ENCODE data around the gene CIBAR2. TPM values are rescaled to one million over a fixed set of nuclear protein-coding genes. Genes with fewer than 3 reads are reported as not detected.

CIBAR2 gene
- total RNA-seq, 1 donor from 2014 or later: not detected

DNA sequence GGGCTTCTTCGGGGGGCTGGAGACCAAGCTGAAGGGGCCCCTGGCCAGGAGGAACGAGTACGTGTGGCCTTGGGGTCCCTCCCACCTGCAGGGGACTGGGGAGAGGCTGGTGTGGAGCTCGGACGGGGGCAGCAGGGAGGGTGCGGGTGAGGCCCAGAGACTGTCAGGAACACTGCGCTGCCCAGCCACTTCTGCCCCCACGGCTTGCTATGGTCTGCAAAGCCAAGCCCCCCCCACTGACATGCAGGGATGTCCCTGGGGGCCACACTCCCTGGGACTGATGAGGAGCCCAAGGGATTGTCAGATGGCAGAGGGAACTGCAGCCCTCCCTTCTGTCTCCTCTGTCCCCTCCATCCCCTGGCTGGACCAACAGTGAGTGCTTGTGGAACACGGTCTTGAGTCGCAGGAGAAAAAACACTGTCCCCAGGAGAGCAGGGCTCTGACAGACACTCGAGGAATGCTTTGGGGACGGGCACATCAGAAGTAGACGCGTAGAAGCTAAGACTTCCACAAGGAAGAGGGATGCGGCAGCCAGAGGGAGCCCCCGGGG is 34.6 kb downstream of the CIBAR2 start:
- Mint-ChIP-seq H3K9me3 (no peaks in the 10 kb centered on the region), H3K36me3 (ENCODE audit: low read depth) (no peaks in the 10 kb centered on the region), H3K4me3 (ENCODE audit: low read depth) (no peak overlapping the region), H3K4me1 (ENCODE audit: low read depth) (no peaks in the 10 kb centered on the region), H3K27me3 (ENCODE audit: low read depth) (peaks cover 3% of the 10 kb centered on the region), H3K27ac (no peak overlapping the region)
- DNase-seq (ENCODE audit: low spot score): no peak
- intact Hi-C loops (cut with micrococcal nuclease): no loop called here

GRCh38 chr16:85077039-85077438 is 35.2 kb downstream of the CIBAR2 start:
- H3K27ac Mint-ChIP-seq: no peak overlapping the region
- no peaks in the 10 kb centered on the region for H3K27me3 Mint-ChIP-seq (ENCODE audit: low read depth)
- H3K4me1 Mint-ChIP-seq (ENCODE audit: low read depth): no peaks in the 10 kb centered on the region
- H3K9me3 Mint-ChIP-seq: no peaks in the 10 kb centered on the region
- H3K4me3 Mint-ChIP-seq (ENCODE audit: low read depth): no peak overlapping the region
- DNase-seq (ENCODE audit: low spot score): no peak
- intact Hi-C loops (cut with micrococcal nuclease): no loop called here
- no peaks in the 10 kb centered on the region for H3K36me3 Mint-ChIP-seq (ENCODE audit: low read depth)

- no peak overlapping the region for H3K4me3 Mint-ChIP-seq (ENCODE audit: low read depth)
- peaks cover 7% of the 10 kb centered on the region for H3K36me3 Mint-ChIP-seq (ENCODE audit: low read depth)
- no peaks in the 10 kb centered on the region for H3K27me3 Mint-ChIP-seq (ENCODE audit: low read depth)
- intact Hi-C loops (cut with micrococcal nuclease): no loop called here
- DNase-seq (ENCODE audit: low spot score): no peak
- H3K27ac Mint-ChIP-seq: no peak overlapping the region
- no peaks in the 10 kb centered on the region for H3K9me3 Mint-ChIP-seq
- H3K4me1 Mint-ChIP-seq (ENCODE audit: low read depth): no peaks in the 10 kb centered on the region
Measured at GRCh38 chr16:85075236-85075924, 36.9 kb downstream of the CIBAR2 start.

DNA sequence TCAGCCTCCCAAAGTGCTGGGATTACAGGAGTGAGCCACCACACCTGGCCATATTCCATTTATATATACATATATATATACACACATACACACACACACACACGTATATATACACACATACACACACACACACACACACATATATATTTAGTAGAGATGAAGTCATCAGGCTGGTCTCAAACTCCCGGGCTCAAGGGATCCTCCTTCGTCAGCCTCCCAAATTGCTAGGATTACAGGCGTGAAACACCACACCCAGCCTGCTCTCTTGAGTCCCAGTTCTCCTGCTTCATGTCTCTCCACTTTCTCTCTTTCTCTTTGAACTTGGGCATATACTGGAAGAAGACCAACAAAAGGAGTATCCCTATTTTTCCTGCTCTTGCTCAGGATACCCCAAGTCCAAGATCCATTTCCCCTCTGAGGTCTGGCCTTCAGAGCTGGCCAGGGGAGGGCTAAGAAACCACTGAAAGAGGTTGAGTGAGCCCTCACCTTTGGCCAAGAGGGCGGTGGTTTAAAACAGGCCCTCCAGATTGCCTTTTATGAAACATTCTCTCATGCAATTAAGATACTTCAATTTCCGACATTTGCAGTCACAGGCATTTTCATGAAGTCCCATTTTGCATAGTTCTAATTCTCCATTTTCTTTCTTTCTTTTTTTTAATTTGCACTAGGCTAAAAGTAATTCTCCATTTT is 37.9 kb downstream of the CIBAR2 start:
- intact Hi-C loops (cut with micrococcal nuclease): no loop called here
- Mint-ChIP-seq H3K27ac (no peak overlapping the region), H3K4me1 (ENCODE audit: low read depth) (no peaks in the 10 kb centered on the region), H3K9me3 (no peaks in the 10 kb centered on the region), H3K4me3 (ENCODE audit: low read depth) (no peak overlapping the region), H3K36me3 (ENCODE audit: low read depth) (peaks cover 7% of the 10 kb centered on the region), H3K27me3 (ENCODE audit: low read depth) (no peaks in the 10 kb centered on the region)
- DNase-seq (ENCODE audit: low spot score): no peak

DNA sequence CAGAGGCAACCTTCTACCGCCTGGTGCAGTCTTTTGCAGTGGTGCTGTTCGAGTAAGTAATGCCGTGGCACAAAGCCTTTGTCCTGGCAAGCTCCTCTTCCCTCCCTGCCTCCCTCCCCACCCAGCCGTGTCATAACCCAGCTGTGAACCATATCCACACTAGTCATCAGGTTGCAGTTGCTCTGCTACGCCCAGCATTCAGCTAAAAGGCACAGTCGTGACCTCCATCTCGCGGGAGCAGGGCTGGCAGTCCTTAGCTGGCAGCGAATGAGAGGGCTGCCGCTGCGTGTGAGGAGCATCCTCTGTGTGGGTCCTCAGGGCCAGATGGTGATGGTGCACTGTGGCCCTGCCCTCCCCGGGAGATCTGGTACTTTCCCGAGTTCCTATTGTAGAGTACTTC is 39.3 kb downstream of the CIBAR2 start:
- Mint-ChIP-seq H3K9me3 (no peaks in the 10 kb centered on the region), H3K27me3 (ENCODE audit: low read depth) (no peaks in the 10 kb centered on the region), H3K36me3 (ENCODE audit: low read depth) (peaks cover 7% of the 10 kb centered on the region), H3K4me3 (ENCODE audit: low read depth) (no peak overlapping the region), H3K4me1 (ENCODE audit: low read depth) (no peaks in the 10 kb centered on the region), H3K27ac (no peak overlapping the region)
- intact Hi-C loops (cut with micrococcal nuclease): no loop called here
- no peak for DNase-seq (ENCODE audit: low spot score)

- peaks cover 10% of the 10 kb centered on the region for H3K36me3 Mint-ChIP-seq (ENCODE audit: low read depth)
- DNase-seq (ENCODE audit: low spot score): no peak
- intact Hi-C loops (cut with micrococcal nuclease): no loop called here
- H3K4me1 Mint-ChIP-seq (ENCODE audit: low read depth): no peaks in the 10 kb centered on the region
- H3K27ac Mint-ChIP-seq: no peak overlapping the region
- no peaks in the 10 kb centered on the region for H3K27me3 Mint-ChIP-seq (ENCODE audit: low read depth)
- no peaks in the 10 kb centered on the region for H3K9me3 Mint-ChIP-seq
- H3K4me3 Mint-ChIP-seq (ENCODE audit: low read depth): no peak overlapping the region
Measured at GRCh38 chr16:85072076-85072860, 40.0 kb downstream of the CIBAR2 start.

GRCh38 chr16:85069171-85069570 is 43.1 kb downstream of the CIBAR2 start:
- intact Hi-C loops (cut with micrococcal nuclease): no loop called here
- no peaks in the 10 kb centered on the region for H3K9me3 Mint-ChIP-seq
- no peaks in the 10 kb centered on the region for H3K27me3 Mint-ChIP-seq (ENCODE audit: low read depth)
- DNase-seq (ENCODE audit: low spot score): no peak
- H3K27ac Mint-ChIP-seq: no peak overlapping the region
- no peak overlapping the region for H3K4me3 Mint-ChIP-seq (ENCODE audit: low read depth)
- H3K36me3 Mint-ChIP-seq (ENCODE audit: low read depth): peaks cover 14% of the 10 kb centered on the region
- H3K4me1 Mint-ChIP-seq (ENCODE audit: low read depth): no peaks in the 10 kb centered on the region

DNA sequence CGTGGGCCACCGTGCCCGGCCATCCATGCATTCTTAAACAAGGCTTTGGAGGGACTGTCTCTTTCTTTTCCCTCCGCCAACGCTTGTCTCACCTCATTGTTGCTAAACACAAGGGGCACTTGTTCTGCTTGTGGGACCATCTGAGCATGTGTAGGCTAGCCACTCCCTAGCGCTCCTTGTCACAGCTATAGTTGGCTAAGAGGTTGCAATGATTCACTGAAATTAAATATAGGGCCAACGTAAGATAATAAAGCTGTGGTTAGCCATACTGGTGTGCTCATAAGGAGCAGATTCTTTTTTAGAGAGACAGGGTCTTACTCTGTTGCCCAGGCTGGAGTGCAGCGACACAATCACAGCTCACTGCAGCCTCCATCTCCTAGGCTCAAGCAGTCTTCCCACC is 43.5 kb downstream of the CIBAR2 start:
- DNase-seq (ENCODE audit: low spot score): no peak
- intact Hi-C loops (cut with micrococcal nuclease): no loop called here
- H3K27me3 Mint-ChIP-seq (ENCODE audit: low read depth): no peaks in the 10 kb centered on the region
- H3K27ac Mint-ChIP-seq: no peak overlapping the region
- H3K4me1 Mint-ChIP-seq (ENCODE audit: low read depth): no peaks in the 10 kb centered on the region
- no peak overlapping the region for H3K4me3 Mint-ChIP-seq (ENCODE audit: low read depth)
- H3K36me3 Mint-ChIP-seq (ENCODE audit: low read depth): peaks cover 14% of the 10 kb centered on the region
- H3K9me3 Mint-ChIP-seq: no peaks in the 10 kb centered on the region

GRCh38 chr16:85067426-85067825 is 44.8 kb downstream of the CIBAR2 start:
- intact Hi-C loops (cut with micrococcal nuclease): no loop called here
- DNase-seq (ENCODE audit: low spot score): no peak
- Mint-ChIP-seq H3K9me3 (no peaks in the 10 kb centered on the region), H3K27ac (no peak overlapping the region), H3K4me3 (ENCODE audit: low read depth) (no peak overlapping the region), H3K36me3 (ENCODE audit: low read depth) (peaks cover 14% of the 10 kb centered on the region), H3K27me3 (ENCODE audit: low read depth) (no peaks in the 10 kb centered on the region), H3K4me1 (ENCODE audit: low read depth) (no peaks in the 10 kb centered on the region)

- no peaks in the 10 kb centered on the region for H3K4me1 Mint-ChIP-seq (ENCODE audit: low read depth)
- no peak for DNase-seq (ENCODE audit: low spot score)
Measured at GRCh38 chr16:85067024-85067423, 45.2 kb downstream of the CIBAR2 start.

GRCh38 chr16:85066346-85066885 is 45.9 kb downstream of the CIBAR2 start:
- Mint-ChIP-seq H3K27ac (no peak overlapping the region), H3K27me3 (ENCODE audit: low read depth) (no peaks in the 10 kb centered on the region), H3K9me3 (no peaks in the 10 kb centered on the region), H3K36me3 (ENCODE audit: low read depth) (peaks cover 11% of the 10 kb centered on the region), H3K4me1 (ENCODE audit: low read depth) (peaks cover 1% of the 10 kb centered on the region), H3K4me3 (ENCODE audit: low read depth) (no peak overlapping the region)
- intact Hi-C loops (cut with micrococcal nuclease): no loop called here
- no peak for DNase-seq (ENCODE audit: low spot score)

More at GRCh38 chr16:85067024-85067423, 45.2 kb downstream of the CIBAR2 start:
- no peak overlapping the region for H3K4me3 Mint-ChIP-seq (ENCODE audit: low read depth)
- intact Hi-C loops (cut with micrococcal nuclease): no loop called here
- H3K27me3 Mint-ChIP-seq (ENCODE audit: low read depth): no peaks in the 10 kb centered on the region
- H3K36me3 Mint-ChIP-seq (ENCODE audit: low read depth): peaks cover 14% of the 10 kb centered on the region
- H3K27ac Mint-ChIP-seq: no peak overlapping the region
- no peaks in the 10 kb centered on the region for H3K9me3 Mint-ChIP-seq

GRCh38 chr16:85065099-85065498 is 47.2 kb downstream of the CIBAR2 start:
- no peaks in the 10 kb centered on the region for H3K9me3 Mint-ChIP-seq
- intact Hi-C loops (cut with micrococcal nuclease): no loop called here
- peaks cover 3% of the 10 kb centered on the region for H3K4me1 Mint-ChIP-seq (ENCODE audit: low read depth)
- DNase-seq (ENCODE audit: low spot score): no peak
- peaks cover 2% of the 10 kb centered on the region for H3K27me3 Mint-ChIP-seq (ENCODE audit: low read depth)
- no peak overlapping the region for H3K27ac Mint-ChIP-seq
- H3K4me3 Mint-ChIP-seq (ENCODE audit: low read depth): no peak overlapping the region
- peaks cover 9% of the 10 kb centered on the region for H3K36me3 Mint-ChIP-seq (ENCODE audit: low read depth)

All from activated T-helper 2 cell treated with anti-CD3 and anti-CD28 coated beads, Interferon-gamma antibody, Interleukin-2, Interleukin-4, amounts not matched to agents 10 μg/mL and 5 μg/mL and 100 μg/mL, durations not matched to agents 14 hours and 24 hours and 36 hours (primary cell).